Adrenal gland (tissue), 12 donors: ENCODE results near the gene MGAT4A. TPM values are rescaled to one million over a fixed set of nuclear protein-coding genes. Genes with fewer than 3 reads are reported as not detected.
A peak's percentile ranks its signal among the peaks of the same experiment; 100 is the strongest.

Experiments used
- DNase-seq, 7 donors: peaks; one replicate each; pipeline ENCODE4 v3.0.0-alpha.2; 2019 to 2020
- H3K27ac ChIP-seq, 5 donors: fragments of 200-600 bp; sonication (generic) in 4 of 5; 1 replicate in 3 of 5; 2 replicates in 2 of 5; pipeline versions ENCODE4 v1.5.1 to v1.8.0; 2016 to 2020; ENCODE audit warnings: mild to moderate bottlenecking in 1 of 5
- H3K27me3 ChIP-seq: fragments of 200-600 bp; 2 replicates; pipeline ENCODE4 v1.8.0; 2021
- H3K36me3 ChIP-seq, 2 donors: fragments of 200-600 bp; replicated peaks in 1 of 2; 1 replicate in 1 of 2; 2 replicates in 1 of 2; pipeline versions ENCODE4 v1.5.1 to v1.8.0; 2018 to 2022
- H3K4me1 ChIP-seq, 2 donors: fragments of 200-600 bp; replicated peaks in 1 of 2; 1 replicate in 1 of 2; 2 replicates in 1 of 2; pipeline versions ENCODE4 v1.5.1 to v1.8.0; 2018 to 2021
- H3K4me3 ChIP-seq, 4 donors: fragments of 200-600 bp; sonication (generic) in 3 of 4; one replicate each; pipeline ENCODE4 v1.5.1; 2016 to 2018
- H3K9me3 ChIP-seq, 3 donors: fragments of 200-600 bp; sonication (generic) in 1 of 3; replicated peaks in 1 of 3; 1 replicate in 2 of 3; 2 replicates in 1 of 3; pipeline versions ENCODE4 v1.5.1 to v1.8.0; 2016 to 2021
- POLR2A ChIP-seq, 2 donors: fragments of 450-650 bp; IDR thresholded peaks; one replicate each; pipeline ENCODE4 v1.6.1; 2017; ENCODE audit warnings: antibody characterized with exemption in 2 of 2, mild to moderate bottlenecking in 2 of 2, moderate library complexity in 1 of 2
- WGBS, 4 donors: extraction: QIAGEN DNeasy Blood & Tissue Kit in 2 of 4; methylation state at CpG; one replicate each; pipeline versions ENCODE4 v1.1.5 to v1.1.7; 2013 to 2017; 5-methylcytosine and 5-hydroxymethylcytosine counted together
- intact Hi-C, 2 donors: fragments of 100-400 bp; cut with DNase I; formaldehyde crosslinking; loops; one replicate each; pipeline versions ENCODE4 v1.14.1 to v1.15.0; 2022 to 2023
- polyA plus RNA-seq, 3 donors: library from polyadenylated mRNA; stranded (reverse); fragments of 200-250 nt in 2 of 3; fragments of 350-450 nt in 1 of 3; fragmentation: Illumina TruSeq in 1 of 3; extraction: RNeasy Lipid Tissue Mini Kit (QIAGEN cat#74804) in 1 of 3; gene quantifications; one replicate each; pipeline ENCODE4 v1.2.3, GENCODE V29; 2013 to 2014
- total RNA-seq, 9 donors: library from RNA; depleted of rRNA in 4 of 9; stranded (reverse); fragments of >200 nt in 4 of 9; fragments of 120-200 nt in 1 of 9; fragmentation: NEBNext Ultra II Directional in 1 of 9; extraction: Animal tissue kit (Norgen Biotek cat#: 25700) in 1 of 9; gene quantifications; one replicate each; pipeline versions ENCODE4 v1.1.0 to v1.2.4, GENCODE V29; 2013 to 2023
- TF ChIP-seq, protein P1 (sequence below), 6 experiments: fragments of 450-650 bp in 4 of 6; fragments of 200-600 bp in 2 of 6; sonication (generic) in 1 of 6; IDR thresholded peaks; 1 replicate in 5 of 6; 2 replicates in 1 of 6; pipeline versions ENCODE4 v1.5.1 to v1.8.0; 2016 to 2021; ENCODE audit warnings: antibody characterized with exemption in 6 of 6, mild to moderate bottlenecking in 2 of 6, moderate library complexity in 1 of 6
- donor health status: healthy with polysubstance abuse.
- donor health status: Bipolar disorder and iron deficiency.
- donor health status: DM: yes; HTN: yes; CAD: no.
- donor health status: DM: no; HTN: no; CAD: no.
- donor health status: DM: no; HTN: no; CAD: no.
- donor health status: DM: yes; HTN: yes; CAD: no.

MGAT4A gene
- total and polyA plus RNA-seq, 12 donors, result 5.2 to 34.4 (median 18.7) TPM

DNA sequence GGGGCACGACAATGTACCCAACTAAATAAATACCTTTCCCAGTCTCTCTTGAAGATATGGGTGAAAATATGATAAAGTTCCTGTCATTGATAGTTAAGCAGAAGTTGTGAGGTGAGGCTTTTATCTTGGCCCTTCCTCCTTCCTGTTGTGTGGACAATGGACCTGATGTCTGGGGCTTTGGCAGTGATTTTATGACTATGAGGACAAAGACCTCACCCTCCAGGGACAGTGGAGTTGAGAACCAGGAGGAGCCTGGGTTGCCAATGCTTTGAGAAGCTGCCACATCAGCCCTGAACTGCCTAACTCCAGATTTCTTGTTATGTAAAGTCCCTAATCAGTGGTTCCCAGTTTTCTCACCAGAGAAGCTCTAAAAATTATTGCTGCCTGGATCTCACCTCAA lies 20.8 kb upstream of the MGAT4A start:
- no peak for TF ChIP-seq POLR2A (IDR thresholded peaks at IDR 0.05)
- TF ChIP-seq, protein P1, sequence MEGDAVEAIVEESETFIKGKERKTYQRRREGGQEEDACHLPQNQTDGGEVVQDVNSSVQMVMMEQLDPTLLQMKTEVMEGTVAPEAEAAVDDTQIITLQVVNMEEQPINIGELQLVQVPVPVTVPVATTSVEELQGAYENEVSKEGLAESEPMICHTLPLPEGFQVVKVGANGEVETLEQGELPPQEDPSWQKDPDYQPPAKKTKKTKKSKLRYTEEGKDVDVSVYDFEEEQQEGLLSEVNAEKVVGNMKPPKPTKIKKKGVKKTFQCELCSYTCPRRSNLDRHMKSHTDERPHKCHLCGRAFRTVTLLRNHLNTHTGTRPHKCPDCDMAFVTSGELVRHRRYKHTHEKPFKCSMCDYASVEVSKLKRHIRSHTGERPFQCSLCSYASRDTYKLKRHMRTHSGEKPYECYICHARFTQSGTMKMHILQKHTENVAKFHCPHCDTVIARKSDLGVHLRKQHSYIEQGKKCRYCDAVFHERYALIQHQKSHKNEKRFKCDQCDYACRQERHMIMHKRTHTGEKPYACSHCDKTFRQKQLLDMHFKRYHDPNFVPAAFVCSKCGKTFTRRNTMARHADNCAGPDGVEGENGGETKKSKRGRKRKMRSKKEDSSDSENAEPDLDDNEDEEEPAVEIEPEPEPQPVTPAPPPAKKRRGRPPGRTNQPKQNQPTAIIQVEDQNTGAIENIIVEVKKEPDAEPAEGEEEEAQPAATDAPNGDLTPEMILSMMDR (IDR thresholded peaks at IDR 0.05), result no peak
- Histone ChIP-seq H3K4me3 (no peak overlapping the region), H3K27me3 (peaks cover 3% of the 10 kb centered on the region), H3K4me1 (no peaks in the 10 kb centered on the region), H3K9me3 (no peaks in the 10 kb centered on the region), H3K36me3 (no peaks in the 10 kb centered on the region), H3K27ac (no peak overlapping the region)
- no peak for DNase-seq
- WGBS, 4 donors, result 72 to 96% (median 85%) methylated on average over 1 of the region's 1 CpG
- intact Hi-C loops, result no loop called here

DNA sequence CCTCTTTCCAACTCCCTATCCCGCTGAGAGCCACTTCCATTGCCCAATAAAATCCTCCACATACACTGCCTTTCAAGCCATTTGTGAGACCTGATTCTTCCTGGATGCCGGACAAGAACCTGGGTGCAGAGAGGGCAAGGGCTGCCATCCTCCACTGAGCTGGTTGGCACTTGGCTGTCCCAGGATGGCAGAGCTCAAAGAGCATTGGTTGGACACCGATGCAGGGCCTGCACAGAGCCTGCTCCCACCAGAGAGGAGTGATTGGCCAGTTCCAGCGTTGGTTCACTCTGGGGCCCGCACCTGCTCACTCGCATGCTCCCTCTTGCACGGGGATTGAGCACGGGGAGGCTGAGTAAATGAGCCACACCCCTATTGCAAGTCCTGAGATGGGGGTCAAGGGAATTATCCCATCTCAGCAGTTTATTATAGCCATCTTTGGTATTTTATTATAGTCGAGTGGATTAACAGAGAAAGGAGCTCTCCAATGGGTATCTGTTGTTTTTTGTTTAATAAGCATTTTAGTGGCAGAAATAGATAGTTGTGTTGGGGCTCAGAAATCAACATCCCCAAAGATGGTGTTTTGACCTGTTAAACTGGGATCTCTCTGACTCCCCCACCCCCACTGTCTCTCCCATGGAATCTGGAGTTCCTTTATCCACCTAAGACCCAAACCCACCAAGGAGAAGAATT lies 19.8 kb upstream of the MGAT4A start:
- 84 to 91% (median 89%) methylated on average over 9 of the region's 9 CpGs for WGBS, 4 donors
- TF ChIP-seq POLR2A (IDR thresholded peaks at IDR 0.05), result no peak
- TF ChIP-seq, protein P1 (IDR thresholded peaks at IDR 0.05), result no peak
- Histone ChIP-seq H3K9me3 (no peaks in the 10 kb centered on the region), H3K4me3 (no peak overlapping the region), H3K27me3 (no peaks in the 10 kb centered on the region), H3K36me3 (no peaks in the 10 kb centered on the region), H3K4me1 (no peaks in the 10 kb centered on the region), H3K27ac (peak overlapping the region in 2 of 5 donors; percentile 33 to 45)
- no peak for DNase-seq
- intact Hi-C loops, result no loop called here

DNA sequence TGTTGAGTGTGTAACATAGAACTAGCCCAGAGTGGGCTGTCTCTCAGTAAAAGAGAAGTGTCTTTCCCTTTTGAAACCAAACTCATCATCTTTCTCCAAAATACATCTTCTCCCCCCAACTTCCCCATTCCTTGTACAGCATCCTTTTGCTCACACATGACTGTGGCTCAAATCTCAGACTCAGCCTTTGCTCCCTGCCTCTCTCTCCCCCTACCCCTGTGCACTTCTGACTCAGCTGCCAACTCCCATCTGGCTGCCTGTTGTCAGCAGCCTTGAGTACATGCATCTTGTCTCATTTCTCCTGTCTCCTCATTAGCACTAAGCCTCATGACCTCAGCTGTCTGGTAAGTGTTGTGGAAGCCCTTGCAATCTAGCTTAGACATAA lies 18.1 kb upstream of the MGAT4A start:
- peak in 6 of 7 donors; percentile 41 to 75 (median 56) for DNase-seq
- Histone ChIP-seq H3K9me3 (no peaks in the 10 kb centered on the region), H3K27ac (peak overlapping the region in 3 of 5 donors; percentile 6 to 73 (median 45)), H3K4me3 (no peak overlapping the region), H3K36me3 (no peaks in the 10 kb centered on the region), H3K27me3 (no peaks in the 10 kb centered on the region), H3K4me1 (peaks cover 0 to 5% of the 10 kb centered on the region in 2 donors)
- intact Hi-C loops, result no loop called here
- TF ChIP-seq, protein P1 (IDR thresholded peaks at IDR 0.05), result no peak
- TF ChIP-seq POLR2A (IDR thresholded peaks at IDR 0.05), result no peak

DNA sequence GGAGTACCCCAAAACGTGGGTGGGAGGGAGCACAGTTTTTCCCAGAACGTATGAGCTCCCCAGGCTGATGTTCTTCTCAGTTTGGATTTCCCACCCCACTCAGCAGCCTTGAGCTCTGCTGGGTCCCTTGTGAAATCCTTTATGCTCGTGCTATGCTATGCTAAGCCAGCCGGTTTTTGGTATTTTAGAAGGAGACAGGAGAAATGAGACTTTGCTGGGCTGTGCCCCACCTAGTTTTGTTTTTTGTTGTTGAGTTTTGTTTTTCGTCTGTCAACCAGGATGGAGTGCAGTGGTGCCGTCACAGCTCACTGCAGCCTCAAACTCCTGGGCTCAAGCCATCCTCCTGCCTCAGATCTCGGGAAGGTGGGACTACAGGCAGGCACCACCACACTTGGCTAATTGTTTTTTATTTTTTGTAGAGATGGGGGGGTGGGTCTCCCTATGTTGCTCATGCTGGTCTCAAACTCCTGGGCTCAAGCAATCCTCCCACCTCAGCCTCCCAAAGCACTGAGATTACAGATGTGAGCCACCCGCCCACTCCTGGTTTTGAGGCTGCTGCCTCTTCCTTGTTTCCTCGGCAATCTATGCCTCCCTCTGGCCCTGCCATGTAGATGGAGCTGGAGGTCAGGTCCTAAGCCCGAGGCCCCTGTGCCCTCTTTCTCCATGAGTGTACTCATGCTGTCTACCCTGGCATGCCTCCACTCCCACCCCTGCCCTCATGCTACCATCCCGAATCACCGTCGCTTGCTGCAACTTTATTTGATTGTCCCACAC lies 17.5 kb upstream of the MGAT4A start:
- Histone ChIP-seq H3K36me3 (no peaks in the 10 kb centered on the region), H3K4me1 (peaks cover 0 to 8% of the 10 kb centered on the region in 2 donors), H3K9me3 (no peaks in the 10 kb centered on the region), H3K4me3 (no peak overlapping the region), H3K27me3 (no peaks in the 10 kb centered on the region), H3K27ac (peak overlapping the region in 3 of 5 donors; percentile 6 to 73 (median 6))
- no peak for DNase-seq
- WGBS, 4 donors, result 56 to 74% (median 68%) methylated on average over 13 of the region's 13 CpGs
- TF ChIP-seq, protein P1 (IDR thresholded peaks at IDR 0.05), result no peak
- no peak for TF ChIP-seq POLR2A (IDR thresholded peaks at IDR 0.05)
- intact Hi-C loops, result no loop called here
